Sigmoid colon (tissue), 7 donors: ENCODE results near the gene RALY. TPM values are rescaled to one million over a fixed set of nuclear protein-coding genes. Genes with fewer than 3 reads are reported as not detected.
"Not testable (repeated sequence)": the region's sequence is repeated elsewhere in the genome, so short reads cannot be mapped to it uniquely, and the experiment has no call there.

ENCODE experiments used
- DNase-seq: peaks from one replicate; pipeline ENCODE4 v3.0.0-alpha.2; 2019
- H3K27ac ChIP-seq, 4 donors: fragments of 200-600 bp; sonication (generic); one replicate each; pipeline ENCODE4 v1.5.1; 2016 to 2019; ENCODE audit warnings: mild to moderate bottlenecking in 1 of 4
- H3K27me3 ChIP-seq, 3 donors: fragments of 200-600 bp; sonication (generic); one replicate each; pipeline ENCODE4 v1.5.1; 2019; ENCODE audit warnings: mild to moderate bottlenecking in 1 of 3
- H3K36me3 ChIP-seq, 4 donors: fragments of 200-600 bp; sonication (generic); one replicate each; pipeline ENCODE4 v1.5.1; 2016 to 2019
- H3K4me1 ChIP-seq, 4 donors: fragments of 200-600 bp; sonication (generic); one replicate each; pipeline ENCODE4 v1.5.1; 2017 to 2019
- H3K4me3 ChIP-seq, 4 donors: fragments of 200-600 bp; sonication (generic); one replicate each; pipeline ENCODE4 v1.5.1; 2017 to 2019; ENCODE audit warnings: mild to moderate bottlenecking in 2 of 4, moderate library complexity in 1 of 4
- H3K9me3 ChIP-seq, 4 donors: fragments of 200-600 bp in 3 of 4; sonication (generic) in 3 of 4; one replicate each; pipeline versions ENCODE4 v1.5.1 to v1.6.1; 2013 to 2019
- CTCF ChIP-seq, 4 experiments: fragments of 450-650 bp in 3 of 4; fragments of 200-600 bp in 1 of 4; IDR thresholded peaks; one replicate each; pipeline ENCODE4 v1.5.1; 2016 to 2019; ENCODE audit warnings: antibody characterized with exemption in 4 of 4, mild to moderate bottlenecking in 3 of 4, moderate library complexity in 2 of 4
- EP300 ChIP-seq, 4 donors: sonication (generic); formaldehyde crosslinking; IDR thresholded peaks; one replicate each; pipeline ENCODE4 v1.6.1; 2017; ENCODE audit warnings: antibody characterized with exemption in 4 of 4
- POLR2A ChIP-seq, 2 donors: fragments of 450-650 bp; IDR thresholded peaks; one replicate each; pipeline ENCODE4 v1.6.1; 2016; ENCODE audit warnings: antibody characterized with exemption in 2 of 2, mild to moderate bottlenecking in 2 of 2, moderate library complexity in 2 of 2
- POLR2AphosphoS5 ChIP-seq, 4 donors: sonication (generic); formaldehyde crosslinking; IDR thresholded peaks; one replicate each; pipeline ENCODE4 v1.6.1; 2017; ENCODE audit warnings: antibody characterized with exemption in 4 of 4
- WGBS, 2 donors: extraction: QIAGEN DNeasy Blood & Tissue Kit; methylation state at CpG; one replicate each; pipeline ENCODE4 v1.1.7; 2013; 5-methylcytosine and 5-hydroxymethylcytosine counted together
- intact Hi-C: fragments of 100-400 bp; cut with DNase I; formaldehyde crosslinking; loops from one replicate; pipeline ENCODE4 v1.15.1; 2023
- polyA plus RNA-seq, 3 donors: library from polyadenylated mRNA; stranded (reverse); fragments of 200-250 nt; gene quantifications; one replicate each; pipeline ENCODE4 v1.2.3, GENCODE V29; 2013
- total RNA-seq, 4 donors: library from RNA; depleted of rRNA; stranded (reverse); fragments of >200 nt; gene quantifications; one replicate each; pipeline ENCODE4 v1.1.0, GENCODE V29; 2016
- donor health status: healthy with polysubstance abuse.
- donor health status: Bipolar disorder and iron deficiency.
- donor health status: healthy.

Gene RALY
- total and polyA plus RNA-seq, 7 donors: 75.1 to 233 (median 94.5) TPM

GRCh38 chr20:34024723-34025351 lies 31.1 kb downstream of the RALY start:
- TF ChIP-seq CTCF (IDR thresholded peaks at IDR 0.05): no peak
- TF ChIP-seq POLR2AphosphoS5 (IDR thresholded peaks at IDR 0.05): no peak
- TF ChIP-seq EP300 (IDR thresholded peaks at IDR 0.05): no peak
- TF ChIP-seq POLR2A (IDR thresholded peaks at IDR 0.05): no peak
- Histone ChIP-seq H3K4me3 (no peak overlapping the region), H3K27me3 (no peaks in the 10 kb centered on the region), H3K36me3 (no peaks in the 10 kb centered on the region), H3K4me1 (peaks cover 0 to 45% (median 32%) of the 10 kb centered on the region in 4 donors), H3K27ac (no peak overlapping the region), H3K9me3 (no peaks in the 10 kb centered on the region)
- no peak for DNase-seq
- intact Hi-C loops: no loop called here
- 25 to 40% methylated on average over 5 of the region's 5 CpGs for whole genome bisulfite sequencing, 2 donors

GRCh38 chr20:34028013-34028412 lies 34.3 kb downstream of the RALY start:
- H3K4me3 ChIP-seq, intact Hi-C loops, H3K27ac ChIP-seq, H3K27me3 ChIP-seq, H3K9me3 ChIP-seq, DNase-seq: not testable (repeated sequence)
- peaks cover 0 to 18% (median 10%) of the 10 kb centered on the region in 4 donors for H3K36me3 ChIP-seq
- peaks cover 0 to 34% (median 25%) of the 10 kb centered on the region in 4 donors for H3K4me1 ChIP-seq
- 96% methylated on average over 6 of the region's 6 CpGs for WGBS, 2 donors

- no peak overlapping the region for H3K4me3 ChIP-seq
- TF ChIP-seq EP300 (IDR thresholded peaks at IDR 0.05) (no peak), POLR2A (IDR thresholded peaks at IDR 0.05) (no peak), CTCF (IDR thresholded peaks at IDR 0.05) (no peak), POLR2AphosphoS5 (IDR thresholded peaks at IDR 0.05) (no peak)
- H3K27me3 ChIP-seq: no peaks in the 10 kb centered on the region
- no peak for DNase-seq
- WGBS, 2 donors: 93 to 96% methylated on average over 1 of the region's 1 CpG
- intact Hi-C loops: no loop called here
- H3K9me3 ChIP-seq: no peaks in the 10 kb centered on the region
- H3K4me1 ChIP-seq: peaks cover 0 to 26% (median 16%) of the 10 kb centered on the region in 4 donors
- H3K27ac ChIP-seq: no peak overlapping the region
- H3K36me3 ChIP-seq: peaks cover 0 to 23% (median 10%) of the 10 kb centered on the region in 4 donors
Observed at GRCh38 chr20:34029415-34029814, 35.7 kb downstream of the RALY start.

- peaks cover 0 to 23% (median 10%) of the 10 kb centered on the region in 4 donors for H3K36me3 ChIP-seq
- H3K27ac ChIP-seq: no peak overlapping the region
- intact Hi-C loops: no loop called here
- peaks cover 0 to 16% (median 5%) of the 10 kb centered on the region in 4 donors for H3K4me1 ChIP-seq
- DNase-seq: no peak
- WGBS, 2 donors: 98 to 100% methylated on average over 1 of the region's 1 CpG
- TF ChIP-seq EP300 (IDR thresholded peaks at IDR 0.05) (no peak), POLR2A (IDR thresholded peaks at IDR 0.05) (no peak), CTCF (IDR thresholded peaks at IDR 0.05) (no peak), POLR2AphosphoS5 (IDR thresholded peaks at IDR 0.05) (no peak)
- H3K9me3 ChIP-seq: no peaks in the 10 kb centered on the region
- no peak overlapping the region for H3K4me3 ChIP-seq
- H3K27me3 ChIP-seq: no peaks in the 10 kb centered on the region
Observed at GRCh38 chr20:34030456-34030855, 36.7 kb downstream of the RALY start.

GRCh38 chr20:34033903-34034302 lies 40.2 kb downstream of the RALY start:
- peaks cover 0 to 23% (median 10%) of the 10 kb centered on the region in 4 donors for H3K36me3 ChIP-seq
- no peak overlapping the region for H3K4me3 ChIP-seq
- WGBS, 2 donors: 88 to 92% methylated on average over 4 of the region's 4 CpGs
- no peaks in the 10 kb centered on the region for H3K27me3 ChIP-seq
- TF ChIP-seq POLR2AphosphoS5 (IDR thresholded peaks at IDR 0.05) (no peak), POLR2A (IDR thresholded peaks at IDR 0.05) (no peak), EP300 (IDR thresholded peaks at IDR 0.05) (no peak), CTCF (IDR thresholded peaks at IDR 0.05) (no peak)
- H3K9me3 ChIP-seq: no peaks in the 10 kb centered on the region
- H3K27ac ChIP-seq: no peak overlapping the region
- intact Hi-C loops: no loop called here
- no peak for DNase-seq
- H3K4me1 ChIP-seq: peaks cover 0 to 17% (median 15%) of the 10 kb centered on the region in 4 donors
